ENCODE data around the gene BMS1.
"Not testable (repeated sequence)": the region's sequence is repeated elsewhere in the genome, so short reads cannot be mapped to it uniquely, and the experiment has no call there.

The BMS1 gene

DNA sequence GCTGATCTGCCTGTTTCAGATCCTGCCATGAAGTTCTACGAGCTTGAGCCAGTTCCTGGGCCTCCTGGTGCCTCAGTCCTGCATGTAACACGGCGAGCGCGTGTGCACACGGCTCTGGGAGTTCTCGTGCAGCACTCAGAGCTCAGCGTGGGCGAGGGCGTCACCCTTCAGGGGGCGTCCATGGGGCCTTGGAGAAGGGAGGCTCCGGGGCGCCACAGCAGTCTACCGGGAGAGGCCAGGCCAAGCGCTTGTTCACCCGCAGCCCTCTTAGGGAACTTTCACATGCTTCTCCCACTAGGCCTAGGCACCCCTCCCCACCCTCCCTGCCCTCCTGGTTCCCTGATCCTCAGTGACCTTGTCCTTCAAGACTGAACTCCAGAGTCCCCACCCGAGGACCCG lies 83.1 kb downstream of the BMS1 start:
- no peak for DNase-seq (ENCODE audit: low spot score)

DNA sequence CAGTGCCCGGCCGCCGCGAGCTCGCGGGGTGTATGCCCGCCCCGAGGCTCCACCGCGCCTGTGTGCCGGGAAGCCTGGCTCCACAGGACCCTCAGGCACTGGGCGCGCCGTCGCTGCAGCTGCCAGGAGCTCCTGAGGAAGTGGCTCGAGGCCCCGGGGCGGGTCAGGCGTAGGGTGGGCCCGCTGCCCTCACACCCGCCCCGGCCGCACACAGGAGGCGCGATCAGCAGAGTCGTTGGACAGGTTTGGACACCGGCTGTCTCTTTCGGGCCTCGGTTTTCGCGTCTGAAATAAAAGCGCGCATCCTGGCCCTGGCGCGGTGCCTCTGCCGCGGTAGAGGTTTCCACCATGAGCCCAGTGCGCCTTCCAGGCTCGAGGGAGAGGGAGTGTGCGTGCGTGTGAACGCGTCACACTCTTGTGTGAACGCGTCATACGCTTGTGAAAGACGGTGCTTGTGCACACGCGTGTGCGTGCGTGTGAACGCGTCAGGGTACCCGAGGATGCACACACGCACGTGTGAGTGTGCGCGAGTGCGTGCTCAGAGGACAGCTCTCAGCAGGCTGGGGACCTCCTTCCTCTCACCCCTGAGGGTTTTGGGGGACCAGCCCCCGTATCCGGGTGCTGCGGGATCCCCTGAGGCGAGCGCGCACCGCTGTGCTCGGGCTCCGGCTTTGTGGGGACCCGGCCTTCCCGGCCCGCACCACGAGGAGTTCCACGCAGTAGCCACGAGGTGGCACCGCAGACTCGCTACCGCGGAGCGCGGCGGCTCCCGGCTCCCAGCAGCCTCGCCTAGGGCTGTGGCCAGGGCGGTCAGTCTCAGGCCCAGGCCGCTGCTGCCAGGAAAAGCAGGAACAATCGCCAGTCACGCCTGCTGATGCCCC lies 83.8 kb downstream of the BMS1 start:
- DNase-seq (ENCODE audit: low spot score) = peak; percentile 22

DNA sequence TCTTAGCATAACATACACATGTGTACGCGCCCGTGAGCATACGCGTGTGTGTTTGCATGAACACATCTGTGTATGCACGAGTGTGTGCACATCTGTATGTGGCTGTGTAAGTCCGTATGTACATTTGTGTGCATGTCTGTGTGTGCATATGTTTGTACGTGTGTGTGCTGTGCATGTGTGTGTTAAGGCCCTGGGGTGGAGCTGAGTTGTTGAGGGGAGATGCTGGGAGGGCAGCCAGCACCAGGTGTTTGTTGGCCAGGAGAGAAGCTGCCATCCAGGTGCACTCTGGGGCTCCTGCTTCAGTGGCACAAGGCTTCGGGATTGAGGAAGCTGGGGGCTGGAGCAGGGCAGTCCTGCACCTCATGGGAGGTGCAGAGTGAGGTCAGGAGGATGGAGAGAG lies 85.0 kb downstream of the BMS1 start:
- no peak for DNase-seq (ENCODE audit: low spot score)

DNA sequence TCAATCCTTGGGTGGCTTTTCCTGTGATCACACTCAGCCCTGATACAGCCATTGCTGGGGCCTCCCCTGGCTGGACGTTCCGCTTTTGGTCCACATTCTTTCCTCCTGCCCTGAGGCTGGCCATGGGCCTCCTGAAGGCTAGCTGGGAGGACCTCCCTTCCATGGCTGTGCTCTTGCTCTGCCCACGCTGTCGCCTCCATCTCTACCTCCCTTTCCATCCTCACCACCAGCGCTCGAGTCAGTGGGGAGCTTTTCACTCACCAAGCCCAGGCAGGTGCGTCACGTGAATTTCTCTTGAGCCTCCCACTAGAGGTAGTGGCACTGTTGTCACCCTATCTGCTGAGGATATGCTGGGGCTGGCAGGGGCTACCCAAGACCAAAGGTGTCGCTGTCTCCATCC lies 85.9 kb downstream of the BMS1 start:
- no peak for DNase-seq (ENCODE audit: low spot score)

DNA sequence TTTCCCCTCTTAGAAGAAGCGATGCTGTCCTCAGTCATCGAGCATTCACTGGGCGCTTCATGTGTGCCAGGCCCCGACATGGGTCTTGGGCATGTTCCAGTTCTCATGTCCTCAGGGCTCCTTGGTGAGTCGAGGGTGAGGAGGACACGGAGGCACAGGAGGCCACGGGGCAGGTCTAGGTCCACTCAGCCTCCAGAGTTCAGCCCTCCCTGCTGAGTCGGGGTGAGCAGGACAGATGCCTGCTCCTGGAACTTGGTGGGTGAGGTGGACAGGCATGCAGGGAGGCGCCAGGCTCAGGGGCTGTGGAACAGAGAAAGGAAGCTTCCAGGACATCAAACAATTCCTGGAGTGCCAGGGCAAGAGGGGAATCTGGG lies 87.4 kb downstream of the BMS1 start:
- no peak for DNase-seq (ENCODE audit: low spot score)

DNA sequence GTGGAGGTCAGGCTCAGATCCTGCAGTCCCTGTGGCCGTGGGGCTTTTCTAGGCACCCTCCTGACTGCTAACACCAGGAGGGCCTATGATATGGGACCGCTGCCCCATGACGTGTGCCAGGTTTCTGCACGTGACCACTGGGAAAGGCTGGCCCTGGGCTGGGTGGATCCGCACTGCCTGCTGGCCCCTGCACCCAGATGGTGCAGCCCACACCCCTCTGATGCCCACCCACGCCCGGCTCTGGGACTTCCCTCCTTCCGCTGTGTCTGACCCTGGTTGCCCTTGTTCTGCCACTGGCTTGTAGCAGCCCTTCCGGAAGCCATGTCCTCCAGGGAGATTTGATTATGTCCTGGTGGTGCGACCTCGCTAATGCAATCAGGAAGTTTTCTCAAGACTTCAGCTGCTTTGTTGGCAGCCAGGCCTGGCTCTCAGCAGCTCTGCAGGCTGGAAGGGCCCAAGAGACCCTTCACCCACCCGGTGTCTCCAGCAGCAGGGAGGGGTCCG lies 88.6 kb downstream of the BMS1 start:
- DNase-seq (ENCODE audit: low spot score) = not testable (repeated sequence)

DNA sequence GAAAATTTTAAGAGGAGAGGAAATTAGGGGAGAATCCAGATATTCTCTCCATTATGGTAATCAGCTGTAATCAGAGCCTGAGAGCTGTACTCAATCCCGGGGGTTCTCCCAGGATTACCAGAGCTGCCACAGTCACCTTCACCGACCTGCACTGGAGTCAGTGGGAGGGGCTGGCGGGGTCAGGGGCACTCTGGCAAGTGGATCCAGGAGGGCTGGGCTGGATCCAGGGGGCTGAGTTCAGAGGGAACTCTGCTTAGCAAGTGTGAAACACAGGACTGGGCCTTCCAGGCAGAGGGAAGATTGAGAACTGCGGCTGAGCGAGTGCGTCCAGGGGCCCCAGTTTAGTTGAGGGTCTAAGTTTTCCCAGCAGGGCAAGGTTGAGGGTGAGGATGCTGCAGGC lies 89.2 kb downstream of the BMS1 start:
- DNase-seq (ENCODE audit: low spot score) = no peak

DNA sequence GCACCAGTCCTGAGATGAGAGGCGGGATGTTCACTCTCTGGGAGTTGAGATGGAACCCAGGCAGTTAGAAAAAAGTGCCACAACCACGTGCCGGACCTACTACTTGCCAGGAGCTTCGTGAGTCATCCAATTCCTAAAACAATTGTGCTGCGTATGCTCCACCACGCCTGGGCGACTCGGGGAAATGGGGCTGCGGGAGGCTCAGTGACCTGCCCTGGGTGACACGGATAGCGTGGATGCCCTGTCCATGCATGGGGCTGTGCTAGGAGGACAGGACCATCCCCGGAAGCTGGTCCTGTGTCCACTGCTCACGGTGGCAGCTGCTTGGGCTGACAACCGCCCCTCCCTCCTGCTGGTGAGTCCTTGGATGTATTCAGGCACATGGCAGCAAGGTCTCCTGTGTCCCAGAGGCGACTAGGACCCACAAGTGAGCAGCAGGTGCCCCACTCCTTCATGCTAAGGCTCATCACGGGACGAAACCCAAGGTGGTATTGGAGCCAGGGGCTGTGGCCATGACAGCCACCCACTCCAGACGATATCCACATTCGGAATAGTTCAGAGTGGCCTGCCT lies 90.4 kb downstream of the BMS1 start:
- DNase-seq (ENCODE audit: low spot score) = no peak

DNA sequence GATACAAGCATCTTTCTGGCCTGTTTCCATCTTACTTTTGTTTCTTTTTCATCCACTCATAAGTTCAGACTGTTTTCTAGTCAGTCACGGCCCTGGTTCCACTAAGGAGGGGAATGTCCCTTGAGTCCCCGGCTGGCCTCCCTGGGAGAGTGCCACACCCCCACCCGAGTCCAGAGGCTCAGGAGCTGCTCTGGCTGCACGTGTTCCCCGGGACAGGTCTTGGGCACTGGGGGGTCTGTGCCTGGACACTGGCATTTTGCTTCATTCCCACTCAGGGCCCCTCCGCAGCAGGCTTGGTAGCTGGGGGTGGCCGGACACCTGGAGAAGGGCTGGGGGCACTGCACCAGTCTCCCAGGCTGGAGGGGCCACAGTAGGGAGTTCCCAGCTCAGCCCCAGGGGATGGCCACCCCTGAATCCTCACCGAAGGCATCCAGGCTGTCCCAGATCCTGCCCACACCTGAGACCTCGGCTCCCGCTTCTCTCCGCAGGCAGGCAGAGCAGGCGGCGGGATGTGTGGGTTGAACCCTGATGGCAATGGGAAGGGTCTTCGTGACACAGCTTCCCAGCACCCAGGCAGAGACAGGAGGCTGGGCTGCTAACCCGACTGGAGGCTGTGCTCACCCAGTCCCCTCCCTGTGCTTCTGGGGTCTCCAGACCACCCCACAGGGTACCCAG lies 92.3 kb downstream of the BMS1 start:
- no peak for DNase-seq (ENCODE audit: low spot score)

DNA sequence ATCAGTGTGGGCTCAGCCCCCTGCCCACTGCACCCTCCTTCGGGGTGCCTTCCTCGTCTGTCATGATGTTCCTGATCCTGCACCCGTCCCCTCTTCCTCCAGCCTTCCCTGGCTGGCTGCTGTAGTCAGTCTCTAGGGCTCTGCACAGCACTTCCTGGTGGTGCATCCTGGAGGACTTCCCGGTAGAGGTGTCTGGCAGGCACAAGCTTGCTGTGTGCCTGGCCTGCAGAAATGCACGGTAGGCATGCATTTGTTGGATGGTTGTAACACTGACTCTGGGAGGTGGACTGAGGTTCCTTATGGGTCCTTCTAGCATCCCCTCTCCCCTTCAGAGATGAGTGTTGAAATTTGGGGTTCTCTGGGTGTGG lies 92.8 kb downstream of the BMS1 start:
- no peak for DNase-seq (ENCODE audit: low spot score)

DNA sequence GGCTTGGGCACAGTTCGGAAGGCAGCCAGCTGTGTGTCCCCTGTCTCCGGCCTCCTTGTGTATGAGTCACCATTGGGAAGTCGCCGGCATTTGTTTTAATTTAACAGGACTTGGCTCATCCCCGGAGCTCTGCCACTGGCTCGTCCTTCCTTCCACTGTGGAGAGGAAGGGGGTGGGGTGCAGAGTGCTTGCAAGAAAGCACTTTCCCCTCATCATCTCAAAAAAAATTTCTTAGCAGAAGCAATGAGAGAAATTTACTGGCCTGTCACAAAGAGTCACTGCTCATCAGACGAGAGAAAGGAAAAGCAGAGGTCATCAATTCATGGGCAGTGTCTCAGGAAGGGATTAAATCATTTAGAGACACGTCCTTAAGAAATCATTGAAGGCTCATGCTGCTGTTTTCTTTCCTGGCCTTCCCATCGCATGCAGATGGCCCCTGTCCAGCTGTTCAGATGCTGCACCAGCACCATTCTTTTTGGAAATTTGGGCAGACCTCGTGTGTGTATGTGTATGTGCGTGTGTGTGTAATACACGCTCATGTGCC lies 93.3 kb downstream of the BMS1 start:
- peak; percentile 14 for DNase-seq (ENCODE audit: low spot score)

DNA sequence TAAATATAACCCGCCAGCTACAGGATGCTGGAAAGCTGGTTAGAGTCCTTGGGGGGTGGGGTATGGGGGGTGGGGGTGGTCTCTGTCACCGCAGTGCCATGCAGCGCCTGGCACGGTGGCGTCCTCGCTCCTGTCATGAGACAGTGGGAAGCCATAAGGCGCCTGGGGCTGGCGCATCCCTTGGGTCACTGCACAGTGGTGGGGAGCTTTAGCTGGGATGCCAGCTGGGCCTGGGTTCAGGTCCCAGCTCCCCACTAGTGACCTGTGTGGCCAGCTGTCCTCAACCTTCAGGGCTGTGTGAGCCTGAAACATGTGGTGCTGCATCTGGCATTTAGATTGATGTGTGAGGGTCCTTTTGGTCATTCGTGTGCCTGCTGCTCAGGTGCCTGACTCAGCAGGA lies 93.9 kb downstream of the BMS1 start:
- no peak for DNase-seq (ENCODE audit: low spot score)

DNA sequence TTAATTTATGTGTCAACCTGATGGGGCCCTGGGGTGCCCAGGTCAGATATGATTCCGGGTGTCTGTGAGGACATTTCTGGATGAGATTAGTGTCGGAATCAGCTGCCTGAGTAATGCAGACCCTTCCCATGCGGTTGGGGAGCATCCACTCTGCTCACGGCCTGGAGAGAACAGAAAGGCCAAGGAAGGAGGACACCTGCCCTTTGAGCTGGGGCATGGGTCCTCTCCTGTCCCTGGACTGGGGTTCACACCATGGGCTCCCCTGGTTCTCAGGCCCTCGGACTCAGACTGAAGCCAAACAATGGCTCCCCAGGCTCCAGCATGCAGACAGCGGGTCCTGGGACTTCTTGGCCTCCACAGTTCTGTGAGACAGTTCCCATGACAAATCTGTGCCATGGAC lies 94.3 kb downstream of the BMS1 start:
- no peak for DNase-seq (ENCODE audit: low spot score)

DNA sequence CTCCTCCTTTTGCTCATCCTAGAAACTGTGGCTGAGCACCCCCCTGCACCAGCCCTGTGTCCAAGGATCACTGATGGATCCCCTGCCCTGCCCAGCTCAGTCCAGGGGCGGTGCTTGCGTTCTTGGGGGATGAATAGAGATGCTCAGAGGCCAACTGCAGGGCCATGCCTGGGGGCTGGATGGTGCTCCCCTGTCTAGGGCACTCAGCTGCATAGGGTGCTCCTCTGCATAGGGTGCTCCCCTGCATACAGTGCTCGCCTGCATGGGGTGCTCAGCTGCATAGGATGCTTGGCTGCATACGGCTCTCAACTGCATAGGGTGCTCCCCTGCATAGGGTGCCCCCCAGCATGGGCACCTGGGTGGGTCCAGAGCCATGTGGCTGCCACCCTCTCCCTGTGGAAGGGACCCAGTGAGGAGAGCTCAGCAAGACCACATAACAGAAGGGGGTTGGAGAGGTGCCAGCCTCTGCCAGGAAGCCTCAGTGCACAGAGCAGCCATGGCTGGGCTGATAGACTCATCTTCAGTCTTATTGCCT lies 95.0 kb downstream of the BMS1 start:
- DNase-seq (ENCODE audit: low spot score) = no peak

DNA sequence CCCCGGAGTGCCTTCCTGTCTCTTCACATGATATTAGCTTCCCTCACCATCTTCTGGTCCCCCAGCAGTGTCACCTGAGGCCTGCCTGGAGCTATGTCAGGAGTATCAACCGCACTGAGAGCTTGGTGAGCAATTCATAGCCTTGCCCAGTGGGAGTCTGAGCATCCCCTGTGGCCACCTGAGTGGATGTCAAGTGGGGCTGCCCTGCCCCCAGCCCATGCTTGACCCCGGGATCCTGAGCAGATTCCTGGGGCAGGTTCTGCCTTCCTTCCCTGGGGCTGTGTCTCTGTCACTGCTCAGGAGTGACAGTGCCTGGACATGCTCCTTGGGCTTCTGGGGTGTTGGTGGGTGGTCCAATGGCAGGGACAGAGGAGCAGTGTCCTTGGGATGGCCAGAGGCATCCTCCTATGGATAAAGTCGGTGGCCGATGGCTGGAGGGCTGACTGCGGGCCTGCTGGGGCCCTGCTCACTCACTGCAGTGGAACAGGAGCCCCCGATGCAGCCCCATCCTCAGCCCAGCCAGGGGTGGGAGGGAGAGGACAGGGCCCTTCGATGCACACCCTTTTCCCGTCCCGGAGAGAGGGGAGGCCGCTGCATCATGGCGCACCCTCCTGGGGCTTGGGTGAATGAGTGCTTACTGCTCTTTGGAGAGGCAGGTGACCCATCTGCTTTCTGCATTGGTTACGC lies 95.7 kb downstream of the BMS1 start:
- DNase-seq (ENCODE audit: low spot score) = no peak

DNA sequence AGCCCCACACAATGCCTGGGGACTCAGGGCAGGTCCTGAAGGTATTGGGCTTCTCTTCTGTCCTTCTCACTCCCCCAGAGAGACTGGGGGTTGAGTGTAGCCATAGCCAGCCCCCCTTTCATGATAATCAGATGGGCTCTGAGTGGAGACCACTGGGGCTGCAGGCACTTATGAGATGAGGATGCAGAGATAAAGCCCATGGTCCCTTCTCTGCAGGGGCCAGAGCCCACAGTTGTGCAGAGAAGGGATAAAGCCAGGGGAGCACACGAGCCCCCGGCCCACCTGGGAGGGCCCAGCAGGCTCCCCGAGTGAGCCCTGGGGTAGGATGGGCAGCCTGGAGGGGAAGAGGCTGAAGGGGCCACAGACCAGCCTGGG lies 96.2 kb downstream of the BMS1 start:
- DNase-seq (ENCODE audit: low spot score) = no peak

DNA sequence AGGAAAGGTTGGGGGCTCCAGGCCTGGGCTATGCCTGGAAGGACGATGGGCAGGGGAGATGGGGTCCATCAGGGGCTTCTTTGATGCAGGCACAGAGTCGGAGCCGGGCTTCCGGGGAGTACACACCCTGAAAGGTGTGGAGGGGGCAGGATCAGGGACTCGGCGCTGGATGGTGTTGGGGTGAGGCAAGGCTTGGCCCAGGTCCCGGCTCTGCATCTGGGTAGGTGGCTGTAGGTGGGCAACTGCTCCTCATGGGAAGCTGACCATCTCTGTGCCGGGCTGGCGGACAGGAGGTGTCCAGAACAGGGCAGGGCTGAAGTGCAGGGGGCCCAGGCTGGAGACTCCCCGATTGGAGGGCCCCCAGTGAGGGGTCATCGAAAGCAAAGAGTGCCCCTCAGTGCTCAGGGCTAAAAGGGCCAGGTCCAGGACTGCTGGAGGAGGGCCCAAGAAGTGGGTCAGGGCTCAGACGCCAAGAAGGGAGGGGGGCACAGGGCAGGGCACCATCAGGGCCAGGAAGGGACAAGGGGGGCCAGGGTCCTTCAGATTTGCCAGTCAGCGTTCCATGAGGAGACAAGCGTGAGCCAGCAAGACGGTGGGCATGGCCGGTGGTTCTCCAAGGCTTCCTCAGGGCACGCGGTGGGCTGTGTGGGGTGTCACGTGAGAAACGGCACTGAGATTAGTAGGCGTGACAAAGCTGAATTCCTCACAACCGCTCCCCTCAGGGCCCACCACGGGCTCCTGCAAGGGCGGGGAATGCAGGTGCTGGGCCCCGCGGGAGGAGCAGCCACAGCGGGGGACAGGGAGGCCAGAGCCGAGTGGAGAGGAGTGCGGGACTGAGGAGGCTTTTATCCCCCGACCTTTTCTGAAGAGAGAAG lies 97.0 kb downstream of the BMS1 start:
- DNase-seq (ENCODE audit: low spot score) = no peak

DNA sequence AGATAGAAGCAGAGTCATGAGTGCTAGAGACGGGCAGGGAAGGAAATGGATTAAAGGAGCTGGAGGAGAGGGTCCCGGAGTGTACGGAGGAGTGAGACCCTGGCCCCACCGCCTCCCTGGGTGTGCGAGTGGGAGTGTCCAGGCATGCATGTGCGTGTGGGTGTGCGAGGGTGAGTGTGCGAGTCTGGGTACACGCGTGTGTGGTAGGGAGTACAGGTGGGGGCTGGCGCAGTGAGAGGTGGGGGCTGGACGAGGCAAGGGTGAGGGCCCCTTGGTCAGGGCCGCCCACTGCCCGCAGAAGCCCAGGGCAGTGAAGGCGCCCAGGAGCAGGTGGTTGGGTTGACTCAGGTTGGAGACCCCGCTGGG lies 97.6 kb downstream of the BMS1 start:
- DNase-seq (ENCODE audit: low spot score) = no peak

DNA sequence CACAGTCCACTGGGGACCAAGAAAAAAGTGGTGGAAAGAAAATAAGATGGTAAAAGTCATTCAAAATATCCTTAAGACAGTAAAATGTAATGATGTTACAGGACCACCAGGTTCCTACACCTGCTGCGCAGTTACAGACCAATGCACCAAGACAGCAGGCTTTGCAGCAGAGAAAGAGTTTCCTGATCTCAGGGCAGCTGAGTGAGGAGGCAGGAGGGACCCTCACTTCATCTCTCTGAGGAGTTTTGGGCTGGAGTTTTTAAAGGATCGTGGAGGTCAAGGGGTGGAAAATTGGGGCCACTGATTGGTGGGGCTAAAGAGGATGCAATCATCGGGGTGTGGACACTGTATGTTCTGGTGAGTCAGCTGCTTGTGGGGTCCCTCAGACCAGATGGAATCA lies 100.0 kb downstream of the BMS1 start:
- DNase-seq (ENCODE audit: low spot score) = no peak

All from LoVo (cell line).